ENCODE results near the gene ADGRF5.

The ADGRF5 gene

GRCh38 chr6:46930331-46930730, 8.6 kb upstream of the ADGRF5 start:
- DNase-seq (ENCODE audit: low read depth) = no peak

GRCh38 chr6:46927066-46927465, 5.3 kb upstream of the ADGRF5 start:
- no peak for DNase-seq (ENCODE audit: low read depth)

GRCh38 chr6:46926481-46926880, 4.7 kb upstream of the ADGRF5 start:
- no peak for DNase-seq (ENCODE audit: low read depth)

- DNase-seq (ENCODE audit: low read depth) = no peak
These were observed 4.0 kb upstream of the ADGRF5 start for GRCh38 chr6:46925563-46926253.

- no peak for DNase-seq (ENCODE audit: low read depth)
These were observed 1.7 kb upstream of the ADGRF5 start for GRCh38 chr6:46923476-46923875.

GRCh38 chr6:46921059-46921458, 679 bp downstream of the ADGRF5 start:
- DNase-seq (ENCODE audit: low read depth) = no peak

- no peak for DNase-seq (ENCODE audit: low read depth)
These were observed 2.9 kb downstream of the ADGRF5 start for GRCh38 chr6:46918806-46919205.

GRCh38 chr6:46917002-46917545, 4.7 kb downstream of the ADGRF5 start:
- no peak for DNase-seq (ENCODE audit: low read depth)

GRCh38 chr6:46915866-46916265, 5.9 kb downstream of the ADGRF5 start:
- no peak for DNase-seq (ENCODE audit: low read depth)

GRCh38 chr6:46915380-46915779, 6.4 kb downstream of the ADGRF5 start:
- no peak for DNase-seq (ENCODE audit: low read depth)

- DNase-seq (ENCODE audit: low read depth) = no peak
These were observed 7.4 kb downstream of the ADGRF5 start for GRCh38 chr6:46914279-46914810.

GRCh38 chr6:46909371-46909770, 12.4 kb downstream of the ADGRF5 start:
- no peak for DNase-seq (ENCODE audit: low read depth)

- DNase-seq (ENCODE audit: low read depth) = no peak
These were observed 15.0 kb downstream of the ADGRF5 start for GRCh38 chr6:46906776-46907175.

GRCh38 chr6:46904117-46904516, 17.6 kb downstream of the ADGRF5 start:
- DNase-seq (ENCODE audit: low read depth) = no peak

GRCh38 chr6:46903175-46903574, 18.6 kb downstream of the ADGRF5 start:
- DNase-seq (ENCODE audit: low read depth) = no peak

GRCh38 chr6:46901882-46902314, 19.8 kb downstream of the ADGRF5 start:
- DNase-seq (ENCODE audit: low read depth) = no peak

GRCh38 chr6:46900266-46900665, 21.5 kb downstream of the ADGRF5 start:
- DNase-seq (ENCODE audit: low read depth) = no peak

- no peak for DNase-seq (ENCODE audit: low read depth)
These were observed 22.1 kb downstream of the ADGRF5 start for GRCh38 chr6:46899659-46900058.

- DNase-seq (ENCODE audit: low read depth) = no peak
These were observed 23.7 kb downstream of the ADGRF5 start for GRCh38 chr6:46898006-46898405.

GRCh38 chr6:46896871-46897270, 24.9 kb downstream of the ADGRF5 start:
- DNase-seq (ENCODE audit: low read depth) = no peak

GRCh38 chr6:46895930-46896329, 25.8 kb downstream of the ADGRF5 start:
- DNase-seq (ENCODE audit: low read depth) = no peak

- no peak for DNase-seq (ENCODE audit: low read depth)
These were observed 27.3 kb downstream of the ADGRF5 start for GRCh38 chr6:46894433-46894832.

- no peak for DNase-seq (ENCODE audit: low read depth)
These were observed 28.1 kb downstream of the ADGRF5 start for GRCh38 chr6:46893648-46894047.

- no peak for DNase-seq (ENCODE audit: low read depth)
These were observed 30.4 kb downstream of the ADGRF5 start for GRCh38 chr6:46891252-46891795.

All from activated T-cell treated with anti-CD3 and anti-CD28 coated beads for 1 hour (primary cell).